MCF 10A (cell line): ENCODE measurements around the gene GATAD2A. TPM values are rescaled to one million over a fixed set of nuclear protein-coding genes. Genes with fewer than 3 reads are reported as not detected.
"Not testable (repeated sequence)": the region's sequence is repeated elsewhere in the genome, so short reads cannot be mapped to it uniquely, and the experiment has no call there.

Experiments
- BruUV-seq: library from RNA; stranded (reverse); fragments of 400-500 nt; replicated peaks from 2 replicates; lab custom pipeline; 2021; lab: Mats Ljungman, UMichigan
- CTCF ChIA-PET: fragments of 300-600 bp; sonication (Branson Sonifier 250); formaldehyde crosslinking; extraction: SDS; loops from one replicate; lab custom pipeline; 2021; ENCODE audit warnings: antibody characterized with exemption, inconsistent platforms; lab: Yijun Ruan, JAX
- POLR2A ChIA-PET: fragments of 300-600, 350-650 bp; sonication (Branson Sonifier 250); formaldehyde crosslinking; extraction: SDS; loops from one replicate; lab custom pipeline; 2020; ENCODE audit warnings: antibody characterized with exemption, inconsistent platforms; lab: Yijun Ruan, JAX
- DNase-seq: peaks from one replicate; pipeline ENCODE4 v3.0.0-alpha.2; 2018; ENCODE audit not compliant: unreplicated experiment
- H3K27ac Mint-ChIP-seq: one replicate; pipeline ENCODE4 v1.8.0; 2022; ENCODE audit warnings: mild to moderate bottlenecking, low read depth, mixed read lengths; ENCODE audit not compliant: unreplicated experiment
- H3K27me3 Mint-ChIP-seq: one replicate; pipeline ENCODE4 v1.8.0; 2022; ENCODE audit warnings: mixed read lengths; ENCODE audit not compliant: insufficient read depth, unreplicated experiment
- H3K36me3 Mint-ChIP-seq: one replicate; pipeline ENCODE4 v1.8.0; 2022; ENCODE audit warnings: mild to moderate bottlenecking, moderate library complexity, mixed read lengths; ENCODE audit not compliant: insufficient read depth, unreplicated experiment
- H3K4me1 Mint-ChIP-seq: one replicate; pipeline ENCODE4 v1.8.0; 2022; ENCODE audit warnings: mixed read lengths; ENCODE audit not compliant: insufficient read depth, unreplicated experiment
- H3K4me3 Mint-ChIP-seq: one replicate; pipeline ENCODE4 v1.8.0; 2022; ENCODE audit warnings: mild to moderate bottlenecking, moderate library complexity, mixed read lengths; ENCODE audit not compliant: unreplicated experiment
- H3K9me3 Mint-ChIP-seq: one replicate; pipeline ENCODE4 v1.8.0; 2022; ENCODE audit warnings: mixed read lengths; ENCODE audit not compliant: unreplicated experiment
- intact Hi-C: fragments of 100-400 bp; cut with micrococcal nuclease; formaldehyde crosslinking; loops from 2 replicates; pipeline ENCODE4 v1.14.1; 2022
- total RNA-seq: library from RNA; stranded (reverse); gene quantifications from 2 replicates; pipeline ENCODE4 v1.2.3, GENCODE V29; 2022
- TF ChIP-seq, protein P1 (sequence below): fragments of 200-600 bp; IDR thresholded peaks from one replicate; pipeline ENCODE4 v1.8.0; 2022; ENCODE audit warnings: antibody characterized with exemption, mild to moderate bottlenecking; ENCODE audit not compliant: unreplicated experiment

The GATAD2A gene
- total RNA-seq, 1 experiment from 2014 or later, result 91.5 TPM

DNA sequence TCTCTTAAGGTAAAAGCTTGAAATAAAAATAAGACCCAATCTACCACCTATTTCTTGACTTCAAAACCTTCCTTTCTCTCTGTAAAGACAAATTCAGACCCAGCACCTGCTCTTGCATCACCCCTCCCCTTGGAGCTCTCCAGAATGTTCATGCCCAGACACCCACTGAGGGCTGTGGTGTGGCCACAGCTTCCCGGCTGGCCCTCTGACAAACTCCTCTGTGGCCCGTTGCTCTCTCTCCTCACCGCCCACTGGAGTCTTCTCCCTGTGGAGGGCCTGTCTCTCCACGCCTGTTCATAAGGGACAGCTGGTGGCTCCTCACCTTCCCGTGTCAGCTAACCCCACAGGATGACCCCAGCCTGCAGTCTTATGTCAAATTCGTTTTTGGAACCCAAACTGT lies 60.7 kb downstream of the GATAD2A start:
- POLR2A ChIA-PET, result no interaction called here
- Mint-ChIP-seq H3K27me3 (no peaks in the 10 kb centered on the region), H3K4me1 (peaks cover 23% of the 10 kb centered on the region), H3K27ac (no peak overlapping the region), H3K9me3 (no peaks in the 10 kb centered on the region), H3K4me3 (no peak overlapping the region), H3K36me3 (peaks cover 61% of the 10 kb centered on the region)
- TF ChIP-seq, protein P1, sequence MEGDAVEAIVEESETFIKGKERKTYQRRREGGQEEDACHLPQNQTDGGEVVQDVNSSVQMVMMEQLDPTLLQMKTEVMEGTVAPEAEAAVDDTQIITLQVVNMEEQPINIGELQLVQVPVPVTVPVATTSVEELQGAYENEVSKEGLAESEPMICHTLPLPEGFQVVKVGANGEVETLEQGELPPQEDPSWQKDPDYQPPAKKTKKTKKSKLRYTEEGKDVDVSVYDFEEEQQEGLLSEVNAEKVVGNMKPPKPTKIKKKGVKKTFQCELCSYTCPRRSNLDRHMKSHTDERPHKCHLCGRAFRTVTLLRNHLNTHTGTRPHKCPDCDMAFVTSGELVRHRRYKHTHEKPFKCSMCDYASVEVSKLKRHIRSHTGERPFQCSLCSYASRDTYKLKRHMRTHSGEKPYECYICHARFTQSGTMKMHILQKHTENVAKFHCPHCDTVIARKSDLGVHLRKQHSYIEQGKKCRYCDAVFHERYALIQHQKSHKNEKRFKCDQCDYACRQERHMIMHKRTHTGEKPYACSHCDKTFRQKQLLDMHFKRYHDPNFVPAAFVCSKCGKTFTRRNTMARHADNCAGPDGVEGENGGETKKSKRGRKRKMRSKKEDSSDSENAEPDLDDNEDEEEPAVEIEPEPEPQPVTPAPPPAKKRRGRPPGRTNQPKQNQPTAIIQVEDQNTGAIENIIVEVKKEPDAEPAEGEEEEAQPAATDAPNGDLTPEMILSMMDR, result no peak
- intact Hi-C loops, result no loop called here
- DNase-seq, result no peak
- no TSS peak for BruUV-seq
- CTCF ChIA-PET, result interaction anchor here (1.2 kb wide), 1 partner anchor 88 kb away, joined by 3 read pairs; no protein-coding TSS in a partner anchor

DNA sequence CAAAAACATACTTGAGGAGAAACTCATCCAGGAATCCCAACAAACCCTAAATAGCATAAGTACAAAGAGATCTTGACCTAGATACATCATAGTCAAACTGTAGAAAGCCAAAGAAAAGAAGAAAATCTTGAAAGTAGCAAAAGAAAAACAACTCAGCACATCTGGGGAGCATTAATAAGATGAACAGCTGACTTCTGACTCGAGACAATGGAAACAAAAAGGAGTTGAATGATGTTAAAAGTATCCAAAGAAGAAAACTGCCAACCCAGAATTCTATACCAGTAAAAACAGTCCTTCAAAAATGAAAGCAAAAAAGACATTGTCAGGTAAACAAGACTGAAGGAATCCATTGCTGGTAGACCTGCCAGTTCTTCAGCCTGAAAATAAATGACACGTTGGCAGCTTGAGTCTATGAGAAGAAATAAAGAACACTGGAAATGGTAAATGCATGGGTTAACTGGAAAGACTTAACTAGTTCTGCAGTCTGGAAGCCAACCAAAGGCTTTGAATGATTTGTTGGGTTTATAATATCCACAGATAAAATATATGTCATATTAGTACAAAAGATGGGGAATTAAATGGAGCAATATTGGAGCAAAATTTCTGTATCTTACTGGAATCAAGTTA lies 63.1 kb downstream of the GATAD2A start:
- H3K9me3 Mint-ChIP-seq, result no peaks in the 10 kb centered on the region
- TF ChIP-seq, protein P1, result no peak
- no peak for DNase-seq
- H3K4me3 Mint-ChIP-seq, result no peak overlapping the region
- peaks cover 6% of the 10 kb centered on the region for H3K4me1 Mint-ChIP-seq
- no peak overlapping the region for H3K27ac Mint-ChIP-seq
- intact Hi-C loops, result no loop called here
- ChIA-PET CTCF (interaction anchor here (0.6 to 2.5 kb wide), 2 partner anchors 22 to 416 kb away, joined by 3 to 12 read pairs; no protein-coding TSS in a partner anchor), POLR2A (interaction anchor here (0.7 kb wide), 1 partner anchor 935 kb away, joined by 3 read pairs; no protein-coding TSS in a partner anchor)
- H3K27me3 Mint-ChIP-seq, result no peaks in the 10 kb centered on the region
- peaks cover 53% of the 10 kb centered on the region for H3K36me3 Mint-ChIP-seq
- TSS peak; percentile 19 for BruUV-seq

DNA sequence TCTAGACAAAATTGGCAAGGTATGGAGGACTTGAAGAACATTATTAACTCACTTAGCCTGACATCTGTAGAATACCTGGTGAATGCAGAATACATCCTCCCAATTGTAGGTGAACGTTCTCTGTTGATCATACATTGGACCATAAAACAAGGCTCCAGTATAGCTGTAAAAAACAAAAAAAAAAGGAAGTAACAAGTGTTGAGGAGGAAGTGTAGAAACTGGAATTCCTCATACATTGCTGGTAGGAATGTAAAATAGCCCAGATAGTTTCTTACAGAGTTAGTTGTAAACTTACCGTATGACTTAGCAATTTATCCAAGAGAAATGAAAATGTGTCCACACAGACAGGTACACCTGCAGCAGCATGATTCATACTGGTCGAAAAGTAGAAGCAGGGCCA lies 65.1 kb downstream of the GATAD2A start:
- Mint-ChIP-seq H3K4me1 (peaks cover 1% of the 10 kb centered on the region), H3K4me3 (no peak overlapping the region), H3K36me3 (peaks cover 44% of the 10 kb centered on the region), H3K9me3 (no peaks in the 10 kb centered on the region), H3K27ac (no peak overlapping the region), H3K27me3 (no peaks in the 10 kb centered on the region)
- ChIA-PET CTCF (interaction anchor here (2.5 kb wide), 1 partner anchor 20 kb away, joined by 12 read pairs; no protein-coding TSS in a partner anchor), POLR2A (no interaction called here)
- no TSS peak for BruUV-seq
- intact Hi-C loops, result no loop called here
- TF ChIP-seq, protein P1, result no peak
- no peak for DNase-seq

DNA sequence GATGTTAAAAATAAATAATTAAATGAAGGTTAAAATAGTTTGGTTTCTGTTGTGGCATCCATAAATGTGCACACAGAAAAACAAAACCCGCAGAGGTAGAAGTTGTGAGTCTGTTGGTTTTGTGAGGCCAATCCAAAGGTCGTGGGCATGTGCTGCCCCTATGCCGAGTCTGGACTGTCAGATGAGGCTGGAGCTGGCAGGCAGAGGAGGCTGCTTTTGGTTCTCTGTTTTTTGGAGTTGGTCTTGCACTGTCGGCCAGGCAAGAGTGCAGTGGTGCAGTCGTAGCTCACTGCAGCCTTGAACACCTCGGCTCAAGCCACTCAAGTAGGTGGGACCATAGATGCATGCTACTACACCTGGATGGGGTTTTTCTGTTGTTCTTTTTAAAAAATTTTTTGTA lies 66.2 kb downstream of the GATAD2A start:
- intact Hi-C loops, result no loop called here
- Mint-ChIP-seq H3K27ac (no peak overlapping the region), H3K4me1 (peaks cover 4% of the 10 kb centered on the region), H3K36me3 (peaks cover 33% of the 10 kb centered on the region), H3K4me3 (no peak overlapping the region), H3K9me3 (no peaks in the 10 kb centered on the region), H3K27me3 (no peaks in the 10 kb centered on the region)
- ChIA-PET POLR2A (no interaction called here), CTCF (interaction anchor here (0.8 kb wide), 1 partner anchor 18 kb away, joined by 3 read pairs; no protein-coding TSS in a partner anchor)
- no peak for DNase-seq
- TF ChIP-seq, protein P1, result no peak
- BruUV-seq, result no TSS peak

DNA sequence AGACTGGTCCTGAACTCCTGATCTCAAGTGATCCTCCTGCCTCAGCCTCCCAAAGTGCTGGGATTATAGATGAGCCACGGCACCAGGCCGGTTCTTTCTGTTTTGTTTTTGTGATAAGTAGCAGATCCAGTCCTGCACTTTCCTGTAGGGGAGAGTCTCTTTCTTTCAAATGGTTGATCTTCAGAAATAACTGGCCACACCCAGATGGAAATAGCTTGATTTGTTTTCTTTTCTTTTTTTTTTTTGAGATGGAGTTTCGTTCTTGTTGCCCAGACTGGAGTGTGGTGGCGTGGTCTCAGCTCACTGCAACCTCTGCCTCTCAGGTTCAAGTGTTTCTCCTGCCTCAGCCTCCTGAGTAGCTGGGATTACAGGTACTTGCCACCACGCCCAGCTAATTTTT lies 66.6 kb downstream of the GATAD2A start:
- H3K36me3 Mint-ChIP-seq, result peaks cover 31% of the 10 kb centered on the region
- BruUV-seq, H3K9me3 Mint-ChIP-seq, H3K27ac Mint-ChIP-seq, H3K4me3 Mint-ChIP-seq, intact Hi-C loops, H3K27me3 Mint-ChIP-seq, H3K4me1 Mint-ChIP-seq, DNase-seq: not testable (repeated sequence)
- ChIA-PET POLR2A (interaction anchor here (0.6 kb wide), 1 partner anchor 16 kb away, joined by 3 read pairs; no protein-coding TSS in a partner anchor), CTCF (interaction anchor here (0.8 kb wide), 1 partner anchor 18 kb away, joined by 3 read pairs; no protein-coding TSS in a partner anchor)
